ENCODE results near the gene SKOR2.

DNA sequence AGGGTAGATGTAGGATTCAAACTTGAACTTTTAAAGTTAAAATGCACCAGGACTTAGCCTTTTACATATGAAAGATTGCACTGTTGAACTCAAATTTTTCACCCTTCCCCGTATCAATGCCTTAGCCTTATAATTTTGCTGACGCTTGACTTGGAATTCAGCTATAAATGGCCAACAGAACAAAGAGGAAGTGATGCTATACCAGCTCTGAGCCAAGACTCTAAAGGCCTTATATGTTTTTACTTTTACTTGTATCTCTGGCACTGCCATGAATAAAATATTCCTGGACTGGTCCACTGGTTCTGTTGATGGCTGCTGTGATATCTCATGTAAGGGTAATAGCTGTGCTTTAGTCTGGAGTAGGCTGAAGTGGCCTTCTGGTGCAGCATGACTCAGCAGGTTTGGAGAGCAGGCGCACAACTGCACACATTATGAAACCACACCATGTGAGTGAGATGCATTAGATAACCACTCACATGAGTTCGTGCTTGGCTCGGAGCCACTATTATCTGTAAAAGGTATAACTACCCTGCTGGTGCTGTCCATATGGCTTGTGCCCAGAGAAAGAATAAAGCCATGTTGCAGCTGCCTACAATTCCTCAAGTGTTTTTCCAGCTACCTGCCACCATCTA lies 66.9 kb downstream of the SKOR2 start:
- TF ChIP-seq POLR2A (IDR thresholded peaks at IDR 0.05) = no peak
- TF ChIP-seq, protein P1, sequence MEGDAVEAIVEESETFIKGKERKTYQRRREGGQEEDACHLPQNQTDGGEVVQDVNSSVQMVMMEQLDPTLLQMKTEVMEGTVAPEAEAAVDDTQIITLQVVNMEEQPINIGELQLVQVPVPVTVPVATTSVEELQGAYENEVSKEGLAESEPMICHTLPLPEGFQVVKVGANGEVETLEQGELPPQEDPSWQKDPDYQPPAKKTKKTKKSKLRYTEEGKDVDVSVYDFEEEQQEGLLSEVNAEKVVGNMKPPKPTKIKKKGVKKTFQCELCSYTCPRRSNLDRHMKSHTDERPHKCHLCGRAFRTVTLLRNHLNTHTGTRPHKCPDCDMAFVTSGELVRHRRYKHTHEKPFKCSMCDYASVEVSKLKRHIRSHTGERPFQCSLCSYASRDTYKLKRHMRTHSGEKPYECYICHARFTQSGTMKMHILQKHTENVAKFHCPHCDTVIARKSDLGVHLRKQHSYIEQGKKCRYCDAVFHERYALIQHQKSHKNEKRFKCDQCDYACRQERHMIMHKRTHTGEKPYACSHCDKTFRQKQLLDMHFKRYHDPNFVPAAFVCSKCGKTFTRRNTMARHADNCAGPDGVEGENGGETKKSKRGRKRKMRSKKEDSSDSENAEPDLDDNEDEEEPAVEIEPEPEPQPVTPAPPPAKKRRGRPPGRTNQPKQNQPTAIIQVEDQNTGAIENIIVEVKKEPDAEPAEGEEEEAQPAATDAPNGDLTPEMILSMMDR (IDR thresholded peaks at IDR 0.05) = no peak
